ENCODE measurements around the gene FYB2.

FYB2 gene

GRCh38 chr1:56758794-56759193, 60.4 kb downstream of the FYB2 start:
- Histone ChIP-seq H3K27me3 (ENCODE audit: low read depth, low read length) (no peaks in the 10 kb centered on the region), H3K4me3 (ENCODE audit: low read depth in 1 of 2, low read length in 2 of 2) (no peak overlapping the region), H3K4me1 (ENCODE audit: control insufficient read depth in 1 of 2, insufficient read depth in 2 of 2, low read length in 2 of 2) (no peaks in the 10 kb centered on the region), H3K36me3 (ENCODE audit: control insufficient read depth in 1 of 2, insufficient read depth in 2 of 2, low read length in 2 of 2) (no peaks in the 10 kb centered on the region), H3K27ac (ENCODE audit: low read length) (no peak overlapping the region), H3K9me3 (ENCODE audit: control insufficient read depth in 1 of 2, low read length in 2 of 2) (no peaks in the 10 kb centered on the region)

- H3K9me3 ChIP-seq (ENCODE audit: control insufficient read depth in 1 of 2, low read length in 2 of 2) = no peaks in the 10 kb centered on the region
- no peaks in the 10 kb centered on the region for H3K27me3 ChIP-seq (ENCODE audit: low read depth, low read length)
- no peak overlapping the region for H3K4me3 ChIP-seq (ENCODE audit: low read depth in 1 of 2, low read length in 2 of 2)
- H3K4me1 ChIP-seq (ENCODE audit: control insufficient read depth in 1 of 2, insufficient read depth in 2 of 2, low read length in 2 of 2) = no peaks in the 10 kb centered on the region
- H3K27ac ChIP-seq (ENCODE audit: low read length) = no peak overlapping the region
- no peaks in the 10 kb centered on the region for H3K36me3 ChIP-seq (ENCODE audit: control insufficient read depth in 1 of 2, insufficient read depth in 2 of 2, low read length in 2 of 2)
Observed at GRCh38 chr1:56758135-56758534, 61.1 kb downstream of the FYB2 start.

GRCh38 chr1:56755911-56756310, 63.3 kb downstream of the FYB2 start:
- H3K4me3 ChIP-seq (ENCODE audit: low read depth in 1 of 2, low read length in 2 of 2) = no peak overlapping the region
- H3K4me1 ChIP-seq (ENCODE audit: control insufficient read depth in 1 of 2, insufficient read depth in 2 of 2, low read length in 2 of 2) = no peaks in the 10 kb centered on the region
- no peaks in the 10 kb centered on the region for H3K27me3 ChIP-seq (ENCODE audit: low read depth, low read length)
- no peak overlapping the region for H3K27ac ChIP-seq (ENCODE audit: low read length)
- H3K36me3 ChIP-seq (ENCODE audit: control insufficient read depth in 1 of 2, insufficient read depth in 2 of 2, low read length in 2 of 2) = no peaks in the 10 kb centered on the region
- H3K9me3 ChIP-seq (ENCODE audit: control insufficient read depth in 1 of 2, low read length in 2 of 2) = no peaks in the 10 kb centered on the region

- no peaks in the 10 kb centered on the region for H3K9me3 ChIP-seq (ENCODE audit: control insufficient read depth in 1 of 2, low read length in 2 of 2)
- H3K4me3 ChIP-seq (ENCODE audit: low read depth in 1 of 2, low read length in 2 of 2) = no peak overlapping the region
- H3K27me3 ChIP-seq (ENCODE audit: low read depth, low read length) = no peaks in the 10 kb centered on the region
- H3K4me1 ChIP-seq (ENCODE audit: control insufficient read depth in 1 of 2, insufficient read depth in 2 of 2, low read length in 2 of 2) = no peaks in the 10 kb centered on the region
- no peaks in the 10 kb centered on the region for H3K36me3 ChIP-seq (ENCODE audit: control insufficient read depth in 1 of 2, insufficient read depth in 2 of 2, low read length in 2 of 2)
- H3K27ac ChIP-seq (ENCODE audit: low read length) = no peak overlapping the region
Observed at GRCh38 chr1:56754708-56755479, 64.3 kb downstream of the FYB2 start.

GRCh38 chr1:56745231-56745630, 74.0 kb downstream of the FYB2 start:
- no peaks in the 10 kb centered on the region for H3K9me3 ChIP-seq (ENCODE audit: control insufficient read depth in 1 of 2, low read length in 2 of 2)
- no peak overlapping the region for H3K27ac ChIP-seq (ENCODE audit: low read length)
- no peak overlapping the region for H3K4me3 ChIP-seq (ENCODE audit: low read depth in 1 of 2, low read length in 2 of 2)
- no peaks in the 10 kb centered on the region for H3K36me3 ChIP-seq (ENCODE audit: control insufficient read depth in 1 of 2, insufficient read depth in 2 of 2, low read length in 2 of 2)
- no peaks in the 10 kb centered on the region for H3K27me3 ChIP-seq (ENCODE audit: low read depth, low read length)
- H3K4me1 ChIP-seq (ENCODE audit: control insufficient read depth in 1 of 2, insufficient read depth in 2 of 2, low read length in 2 of 2) = no peaks in the 10 kb centered on the region

- no peaks in the 10 kb centered on the region for H3K4me1 ChIP-seq (ENCODE audit: control insufficient read depth in 1 of 2, insufficient read depth in 2 of 2, low read length in 2 of 2)
- no peaks in the 10 kb centered on the region for H3K9me3 ChIP-seq (ENCODE audit: control insufficient read depth in 1 of 2, low read length in 2 of 2)
- H3K27me3 ChIP-seq (ENCODE audit: low read depth, low read length) = peaks cover 5% of the 10 kb centered on the region
- H3K27ac ChIP-seq (ENCODE audit: low read length) = no peak overlapping the region
- H3K4me3 ChIP-seq (ENCODE audit: low read depth in 1 of 2, low read length in 2 of 2) = no peak overlapping the region
- H3K36me3 ChIP-seq (ENCODE audit: control insufficient read depth in 1 of 2, insufficient read depth in 2 of 2, low read length in 2 of 2) = no peaks in the 10 kb centered on the region
Observed at GRCh38 chr1:56728964-56729363, 90.2 kb downstream of the FYB2 start.

- Histone ChIP-seq H3K9me3 (ENCODE audit: control insufficient read depth in 1 of 2, low read length in 2 of 2) (no peaks in the 10 kb centered on the region), H3K27me3 (ENCODE audit: low read depth, low read length) (peaks cover 5% of the 10 kb centered on the region), H3K36me3 (ENCODE audit: control insufficient read depth in 1 of 2, insufficient read depth in 2 of 2, low read length in 2 of 2) (no peaks in the 10 kb centered on the region), H3K4me1 (ENCODE audit: control insufficient read depth in 1 of 2, insufficient read depth in 2 of 2, low read length in 2 of 2) (no peaks in the 10 kb centered on the region), H3K4me3 (ENCODE audit: low read depth in 1 of 2, low read length in 2 of 2) (no peak overlapping the region), H3K27ac (ENCODE audit: low read length) (no peak overlapping the region)
Observed at GRCh38 chr1:56726706-56727105, 92.5 kb downstream of the FYB2 start.

- no peak overlapping the region for H3K27ac ChIP-seq (ENCODE audit: low read length)
- no peaks in the 10 kb centered on the region for H3K27me3 ChIP-seq (ENCODE audit: low read depth, low read length)
- no peaks in the 10 kb centered on the region for H3K4me1 ChIP-seq (ENCODE audit: control insufficient read depth in 1 of 2, insufficient read depth in 2 of 2, low read length in 2 of 2)
- H3K4me3 ChIP-seq (ENCODE audit: low read depth in 1 of 2, low read length in 2 of 2) = no peak overlapping the region
- H3K9me3 ChIP-seq (ENCODE audit: control insufficient read depth in 1 of 2, low read length in 2 of 2) = no peaks in the 10 kb centered on the region
- no peaks in the 10 kb centered on the region for H3K36me3 ChIP-seq (ENCODE audit: control insufficient read depth in 1 of 2, insufficient read depth in 2 of 2, low read length in 2 of 2)
Observed at GRCh38 chr1:56719171-56719570, 100.0 kb downstream of the FYB2 start.

- no peaks in the 10 kb centered on the region for H3K27me3 ChIP-seq (ENCODE audit: low read depth, low read length)
Observed at GRCh38 chr1:56715156-56715555, 104.0 kb downstream of the FYB2 start.

GRCh38 chr1:56713112-56713511, 106.1 kb downstream of the FYB2 start:
- Histone ChIP-seq H3K36me3 (ENCODE audit: control insufficient read depth in 1 of 2, insufficient read depth in 2 of 2, low read length in 2 of 2) (no peaks in the 10 kb centered on the region), H3K27me3 (ENCODE audit: low read depth, low read length) (no peaks in the 10 kb centered on the region), H3K4me1 (ENCODE audit: control insufficient read depth in 1 of 2, insufficient read depth in 2 of 2, low read length in 2 of 2) (no peaks in the 10 kb centered on the region), H3K9me3 (ENCODE audit: control insufficient read depth in 1 of 2, low read length in 2 of 2) (no peaks in the 10 kb centered on the region), H3K4me3 (ENCODE audit: low read depth in 1 of 2, low read length in 2 of 2) (no peak overlapping the region), H3K27ac (ENCODE audit: low read length) (no peak overlapping the region)

More at GRCh38 chr1:56715156-56715555, 104.0 kb downstream of the FYB2 start:
- no peak overlapping the region for H3K4me3 ChIP-seq (ENCODE audit: low read depth in 1 of 2, low read length in 2 of 2)
- H3K4me1 ChIP-seq (ENCODE audit: control insufficient read depth in 1 of 2, insufficient read depth in 2 of 2, low read length in 2 of 2) = no peaks in the 10 kb centered on the region
- H3K27ac ChIP-seq (ENCODE audit: low read length) = no peak overlapping the region
- H3K36me3 ChIP-seq (ENCODE audit: control insufficient read depth in 1 of 2, insufficient read depth in 2 of 2, low read length in 2 of 2) = no peaks in the 10 kb centered on the region
- H3K9me3 ChIP-seq (ENCODE audit: control insufficient read depth in 1 of 2, low read length in 2 of 2) = no peaks in the 10 kb centered on the region

- Histone ChIP-seq H3K27ac (ENCODE audit: low read length) (no peak overlapping the region), H3K4me3 (ENCODE audit: low read depth in 1 of 2, low read length in 2 of 2) (no peak overlapping the region), H3K9me3 (ENCODE audit: control insufficient read depth in 1 of 2, low read length in 2 of 2) (no peaks in the 10 kb centered on the region), H3K4me1 (ENCODE audit: control insufficient read depth in 1 of 2, insufficient read depth in 2 of 2, low read length in 2 of 2) (no peaks in the 10 kb centered on the region), H3K36me3 (ENCODE audit: control insufficient read depth in 1 of 2, insufficient read depth in 2 of 2, low read length in 2 of 2) (no peaks in the 10 kb centered on the region), H3K27me3 (ENCODE audit: low read depth, low read length) (no peaks in the 10 kb centered on the region)
Observed at GRCh38 chr1:56712150-56712549, 107.1 kb downstream of the FYB2 start.

GRCh38 chr1:56710646-56711045, 108.6 kb downstream of the FYB2 start:
- peaks cover 0 to 7% of the 10 kb centered on the region in 2 donors for H3K36me3 ChIP-seq (ENCODE audit: control insufficient read depth in 1 of 2, insufficient read depth in 2 of 2, low read length in 2 of 2)
- H3K27me3 ChIP-seq (ENCODE audit: low read depth, low read length) = no peaks in the 10 kb centered on the region
- H3K4me1 ChIP-seq (ENCODE audit: control insufficient read depth in 1 of 2, insufficient read depth in 2 of 2, low read length in 2 of 2) = no peaks in the 10 kb centered on the region
- H3K27ac ChIP-seq (ENCODE audit: low read length) = no peak overlapping the region
- no peak overlapping the region for H3K4me3 ChIP-seq (ENCODE audit: low read depth in 1 of 2, low read length in 2 of 2)
- H3K9me3 ChIP-seq (ENCODE audit: control insufficient read depth in 1 of 2, low read length in 2 of 2) = no peaks in the 10 kb centered on the region
